HG02970 (cell line): Measurements from ENCODE around the gene MCF2L2.

ENCODE experiments used
- ATAC-seq: cut with Tn5 transposase; IDR thresholded peaks from one replicate; pipeline ENCODE4 v1.9.1; 2021; ENCODE audit warnings: mild to moderate bottlenecking, moderate library complexity, moderate number of reproducible peaks; ENCODE audit not compliant: unreplicated experiment, low FRiP score

MCF2L2 gene

GRCh38 chr3:183272142-183272541 is 156.3 kb downstream of the MCF2L2 start:
- no peak for ATAC-seq

GRCh38 chr3:183270344-183270743 is 158.1 kb downstream of the MCF2L2 start:
- ATAC-seq: no peak

DNA sequence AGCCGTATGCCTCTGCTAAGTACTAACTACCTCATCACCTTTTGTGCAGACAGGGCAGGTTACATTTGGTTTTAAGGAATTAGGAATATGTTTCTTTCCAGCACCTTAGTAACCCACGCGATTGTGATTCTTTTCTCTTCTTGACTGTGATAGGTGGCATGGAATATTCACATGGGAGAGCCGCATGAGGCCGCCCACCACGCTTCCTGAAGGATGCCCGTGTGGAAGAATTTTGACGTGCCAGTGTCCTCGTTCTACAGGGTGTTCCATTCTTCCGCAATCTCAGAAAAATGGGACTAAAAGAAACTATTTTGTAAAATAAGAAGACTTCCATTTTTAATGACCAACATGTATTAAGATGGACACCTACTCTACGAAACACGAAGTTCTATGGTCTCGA is 159.1 kb downstream of the MCF2L2 start:
- no peak for ATAC-seq

DNA sequence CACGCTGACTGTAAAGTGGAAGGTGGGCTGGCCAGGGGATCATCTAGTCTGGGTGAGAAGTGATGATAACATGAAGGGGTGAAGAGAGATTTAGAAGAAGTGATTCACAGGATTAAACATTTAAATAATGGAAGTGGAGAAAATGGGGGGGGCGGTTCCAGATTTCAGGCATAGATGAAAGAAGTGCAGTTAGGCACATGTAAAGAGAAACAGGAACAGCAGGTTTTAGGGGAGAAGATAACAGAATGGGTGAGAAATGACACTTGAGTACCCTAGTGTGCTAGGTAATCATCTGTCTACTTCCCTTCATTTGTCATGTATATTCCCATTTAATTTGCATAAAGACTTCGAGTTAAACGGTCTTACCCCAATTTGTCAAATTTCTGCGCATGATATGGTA is 160.1 kb downstream of the MCF2L2 start:
- no peak for ATAC-seq

DNA sequence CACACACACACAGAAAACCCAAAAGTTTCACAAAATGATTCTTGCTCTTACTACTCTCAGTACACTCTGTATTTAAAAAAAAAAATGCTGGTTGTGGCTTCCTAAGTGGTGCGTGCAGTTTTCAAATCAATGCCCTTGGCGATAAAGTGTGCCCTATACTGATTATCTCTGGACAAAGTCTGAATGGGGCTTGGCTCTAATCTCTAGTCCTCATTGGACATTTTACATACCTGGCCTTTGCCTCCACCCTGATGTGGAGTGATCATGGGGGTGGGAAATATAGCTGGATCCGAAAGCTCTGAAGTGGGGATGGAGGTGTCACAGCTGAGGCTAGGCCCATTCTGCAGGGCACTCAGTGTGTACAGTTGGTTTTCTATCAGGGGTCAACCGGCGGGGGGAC is 161.3 kb downstream of the MCF2L2 start:
- no peak for ATAC-seq

GRCh38 chr3:183266454-183266853 is 162.0 kb downstream of the MCF2L2 start:
- ATAC-seq: no peak

- ATAC-seq: no peak
Measured at GRCh38 chr3:183265834-183266417, 162.5 kb downstream of the MCF2L2 start.

DNA sequence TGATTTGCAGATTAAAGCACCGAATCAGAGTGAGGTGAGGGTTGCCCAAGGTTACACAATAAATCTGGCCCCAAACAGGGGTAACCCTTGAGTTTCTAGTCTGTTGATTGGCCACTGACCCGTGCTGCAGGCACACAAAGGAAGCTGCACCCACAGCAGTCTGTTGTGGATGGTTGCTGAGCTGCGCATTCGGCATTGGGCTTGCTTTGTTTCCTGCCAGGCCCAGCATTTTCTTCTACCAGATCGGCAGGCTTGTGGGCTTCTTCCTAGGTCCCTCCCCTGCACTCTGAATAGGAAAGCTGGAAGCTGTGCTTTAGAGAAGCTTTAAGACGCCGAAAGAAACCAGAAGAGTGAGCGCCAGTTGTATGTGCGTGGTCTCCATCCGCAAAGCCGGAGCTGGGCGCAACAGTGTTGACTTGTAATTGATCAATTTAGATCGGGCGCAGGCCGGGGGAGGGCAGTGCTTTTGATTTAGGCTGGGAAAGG is 163.2 kb downstream of the MCF2L2 start:
- no peak for ATAC-seq

DNA sequence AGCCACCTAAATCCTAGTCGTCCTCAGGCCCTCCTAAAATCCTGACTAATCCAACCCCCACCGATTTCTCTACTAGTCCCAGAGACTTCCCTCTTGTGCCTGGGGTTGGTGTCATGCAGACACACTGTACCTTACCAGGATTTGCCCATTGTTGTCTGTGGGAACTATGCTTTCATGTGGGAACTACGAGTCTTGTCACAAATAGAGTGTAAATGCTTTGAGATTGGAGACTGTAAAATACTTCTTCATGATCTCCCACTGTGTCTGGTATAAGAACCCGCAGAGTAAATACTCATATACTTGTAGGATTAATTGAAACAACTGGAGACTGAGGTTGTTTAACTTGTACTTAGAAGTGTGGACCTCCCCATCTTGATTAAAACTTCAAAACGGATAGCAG is 164.2 kb downstream of the MCF2L2 start:
- ATAC-seq: no peak

GRCh38 chr3:183262875-183263378 is 165.5 kb downstream of the MCF2L2 start:
- no peak for ATAC-seq

DNA sequence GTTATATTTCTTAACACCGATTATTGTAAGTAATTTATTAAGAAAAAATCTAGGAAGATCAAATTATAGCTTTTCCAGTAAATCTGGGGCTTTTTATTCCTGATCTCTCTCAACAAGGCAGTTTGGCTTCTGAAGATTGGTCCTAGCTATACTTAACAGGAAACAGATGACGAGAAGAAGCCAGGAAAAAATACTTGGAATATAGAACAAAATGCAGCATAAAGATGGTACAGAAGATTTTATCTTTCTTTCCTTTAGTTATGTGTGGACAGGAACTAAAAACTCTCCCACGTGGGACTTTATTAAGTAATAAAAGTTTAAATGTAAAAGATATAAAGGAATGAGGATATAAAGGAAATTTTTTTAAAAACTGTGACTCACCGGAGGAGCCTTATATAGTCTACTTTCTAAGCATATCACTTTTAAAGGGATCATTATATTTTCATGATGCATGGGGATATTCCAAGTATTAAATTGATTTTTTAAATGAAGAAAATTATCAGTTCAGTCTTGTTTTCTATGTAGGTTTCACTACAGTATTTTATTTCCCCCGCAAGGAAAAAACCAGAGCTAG is 167.2 kb downstream of the MCF2L2 start:
- ATAC-seq: no peak

DNA sequence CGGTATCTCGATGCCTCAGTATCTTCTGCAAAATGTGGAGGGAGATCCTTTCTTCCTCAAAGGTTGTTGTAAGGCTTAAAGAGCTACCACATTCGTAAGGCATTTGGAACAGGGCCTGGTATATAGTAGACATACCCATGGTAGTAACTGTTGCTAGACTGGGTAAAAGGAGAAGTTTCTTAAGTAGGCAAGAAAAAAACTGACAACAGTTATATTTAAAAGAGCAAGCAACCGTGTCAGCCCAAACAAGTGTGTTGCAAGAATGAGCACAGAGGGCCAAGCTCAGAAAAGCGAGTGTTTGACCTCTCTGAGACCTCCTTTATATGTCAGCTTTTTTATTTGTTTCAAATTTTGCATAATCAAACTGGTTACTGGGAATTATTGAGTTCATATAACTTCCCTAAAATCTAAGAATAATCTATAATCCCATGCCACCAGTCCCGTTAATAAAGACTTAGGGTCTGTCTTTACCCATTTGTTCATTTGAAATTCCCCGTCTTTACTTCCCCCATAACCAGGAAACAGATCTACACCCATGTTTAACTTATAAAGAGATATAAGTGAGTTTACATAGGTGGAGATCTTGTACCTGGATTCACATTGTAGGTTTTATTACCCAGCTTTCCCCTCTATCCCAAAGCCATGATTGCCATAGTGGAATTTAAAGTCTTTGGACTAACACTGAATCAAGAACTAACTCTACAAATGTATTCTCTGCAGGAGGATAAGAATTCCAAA is 168.1 kb downstream of the MCF2L2 start:
- ATAC-seq: no peak

DNA sequence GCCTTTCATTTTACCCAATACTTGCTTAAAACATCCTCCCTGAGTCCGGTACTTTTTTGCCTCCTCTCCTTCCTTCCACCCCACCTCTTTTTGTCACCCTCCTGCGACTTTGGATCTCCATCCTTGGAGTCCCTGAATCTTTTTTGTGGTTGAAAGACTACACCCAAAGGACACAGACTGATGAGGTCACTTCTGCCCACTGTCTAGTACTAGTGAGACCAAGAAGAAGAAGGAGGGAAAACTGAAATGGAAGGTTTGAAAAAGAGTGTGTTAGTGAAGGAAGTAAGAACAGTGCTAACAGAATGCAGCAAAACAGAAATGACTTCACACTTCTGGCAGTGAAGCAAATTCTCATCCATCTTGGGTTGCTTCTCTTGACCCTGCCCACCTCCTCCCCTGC is 168.8 kb downstream of the MCF2L2 start:
- ATAC-seq: no peak

GRCh38 chr3:183259087-183259486 is 169.3 kb downstream of the MCF2L2 start:
- ATAC-seq: no peak

DNA sequence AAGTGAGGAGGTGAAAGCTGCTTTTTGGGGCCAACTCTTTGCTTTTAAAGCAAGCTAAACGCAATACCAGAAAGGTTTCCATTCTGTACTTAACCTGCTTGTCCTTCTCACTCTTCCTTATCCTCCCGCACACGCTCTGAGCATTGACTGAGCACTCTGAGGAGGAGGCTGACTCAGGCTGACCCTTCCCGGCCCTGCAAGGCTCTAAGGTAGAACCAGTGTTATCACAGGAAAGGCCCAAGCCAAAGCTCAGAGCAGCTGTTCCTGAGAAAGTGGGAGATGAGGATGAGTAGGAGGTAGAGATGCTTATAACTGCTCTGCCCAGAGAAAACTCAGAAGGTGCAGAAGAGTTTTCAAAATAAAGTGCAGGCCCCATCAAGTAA is 173.1 kb downstream of the MCF2L2 start:
- no peak for ATAC-seq

DNA sequence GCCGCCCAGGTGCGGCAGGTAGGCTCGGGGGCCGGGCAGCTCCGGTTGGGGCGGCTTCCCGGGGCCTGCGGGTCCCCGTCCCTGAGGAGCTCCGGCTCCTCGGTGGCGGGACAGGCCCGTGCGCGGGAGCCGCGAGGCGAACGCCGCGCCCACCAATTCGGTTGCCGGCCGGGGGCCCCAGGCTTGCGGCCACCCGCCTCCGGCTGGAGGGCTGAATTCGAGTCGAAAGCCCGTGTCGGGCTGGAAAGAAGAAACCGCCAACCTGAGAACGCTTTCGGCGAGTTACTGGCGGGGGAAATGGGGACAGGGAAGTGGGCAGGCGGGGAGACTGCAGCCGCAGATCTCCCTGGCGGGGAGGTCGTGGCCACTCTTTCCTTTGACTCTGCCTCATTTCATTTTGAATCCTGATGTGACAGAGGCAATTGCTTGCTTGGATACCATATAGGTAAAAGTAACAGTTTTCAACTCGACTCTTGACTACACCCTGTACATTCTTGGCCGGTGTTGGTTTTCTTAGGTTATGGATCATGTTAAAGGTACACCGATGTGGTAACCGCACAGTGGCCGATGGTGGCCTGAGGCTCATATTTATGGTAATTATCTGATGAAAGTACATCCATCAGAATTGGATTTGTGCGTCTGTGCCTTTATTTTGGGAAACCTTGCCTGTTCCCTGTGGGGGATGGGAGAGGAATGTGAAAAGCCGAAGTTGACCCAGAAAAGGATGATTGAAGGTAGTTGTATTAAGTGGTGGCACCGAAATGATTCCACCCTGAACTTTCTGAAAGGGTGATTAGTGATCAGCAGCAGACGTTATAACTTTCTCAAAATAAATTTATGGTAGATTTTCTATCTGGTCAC is 173.7 kb downstream of the MCF2L2 start:
- ATAC-seq: no peak

DNA sequence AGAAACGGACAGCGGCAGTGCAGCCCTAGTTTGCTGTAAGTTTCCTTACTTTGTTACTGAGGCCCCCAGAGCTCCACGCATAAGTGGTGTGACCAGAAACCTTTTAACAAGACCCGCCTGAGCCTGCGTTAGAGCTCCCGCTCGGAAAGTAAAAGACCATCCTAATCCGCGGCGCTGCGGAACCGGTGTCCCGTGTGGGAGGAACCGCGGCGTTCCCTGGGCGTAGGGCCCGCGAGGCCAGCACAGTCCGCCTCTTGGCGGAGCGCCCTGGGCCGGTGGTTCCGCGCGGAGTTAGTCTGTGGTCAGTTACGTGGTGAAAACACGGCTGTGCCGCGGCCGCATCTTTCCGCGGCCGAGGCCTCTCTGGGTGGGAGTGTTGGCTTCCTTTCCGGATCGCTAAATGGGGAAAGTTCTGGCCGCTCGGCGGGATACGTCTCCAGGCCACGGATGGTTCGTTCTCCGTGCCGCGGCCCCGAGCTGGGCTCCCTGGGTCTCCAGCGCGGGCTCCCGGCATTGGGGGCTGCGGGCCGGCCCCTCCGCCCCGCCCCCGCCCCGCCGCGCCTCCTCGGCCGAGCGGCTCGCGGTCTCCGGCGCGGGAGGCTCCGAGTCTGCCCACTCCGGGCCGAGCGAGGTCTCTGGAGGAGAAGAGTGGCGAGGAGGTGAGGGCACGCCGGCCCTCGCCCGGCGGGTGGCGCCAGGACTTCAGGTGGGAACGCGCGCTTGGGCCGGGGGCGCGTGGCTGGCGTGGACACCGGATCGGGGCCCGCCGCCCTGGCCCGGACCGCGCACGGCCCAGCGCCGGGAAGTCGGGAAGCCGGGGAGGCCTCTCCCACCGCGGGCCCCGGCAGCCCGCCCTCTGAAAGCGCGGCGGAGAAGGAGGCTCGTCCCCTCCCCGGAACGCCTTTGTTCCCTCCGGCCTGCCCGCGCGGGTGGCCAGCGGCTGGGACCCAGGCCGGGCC is 174.6 kb downstream of the MCF2L2 start:
- no peak for ATAC-seq

DNA sequence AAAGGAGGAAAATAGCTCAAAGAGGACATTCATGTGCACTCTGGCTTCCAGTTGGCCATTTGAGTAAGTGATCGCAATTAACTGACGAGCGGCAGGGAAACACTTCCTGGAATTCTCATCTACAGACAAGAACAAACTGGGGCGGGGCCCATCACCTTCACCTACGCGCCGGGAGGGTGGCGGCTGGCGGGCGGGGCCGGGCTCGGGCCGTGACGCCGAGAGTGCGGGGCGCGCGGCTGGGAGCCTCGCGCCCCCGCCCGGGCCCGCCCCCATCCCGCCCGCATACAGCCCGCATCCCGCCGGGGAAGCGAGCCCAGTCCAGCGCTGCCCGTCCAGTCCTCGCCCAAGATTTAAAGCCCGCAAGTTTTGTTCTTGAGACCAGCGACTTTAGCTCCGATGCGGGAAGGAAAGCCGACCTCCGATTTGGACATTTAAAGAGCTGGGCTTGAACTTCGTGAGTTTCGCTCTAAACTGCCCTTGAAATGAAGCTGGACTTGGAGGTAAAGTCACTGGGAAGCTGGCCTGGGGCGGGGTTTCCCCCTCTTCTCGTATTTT is 175.4 kb downstream of the MCF2L2 start, which contains the start of gene B3GNT5:
B3GNT5 (plus strand) TSS at position 281 of the 555 bp plus-strand sequence. CDS start 16,546 bp downstream, outside the sequence.
- ATAC-seq: no peak

GRCh38 chr3:183252118-183252782 is 176.2 kb downstream of the MCF2L2 start:
- no peak for ATAC-seq
